Stimulated activated CD8-positive, alpha-beta memory T cell treated with anti-CD3 and anti-CD28 coated beads, Interleukin-4, amount 100 ng/mL, for 24 hours (primary cell): ENCODE data around the gene VWA5B2.
"Not testable (repeated sequence)": the region's sequence is repeated elsewhere in the genome, so short reads cannot be mapped to it uniquely, and the experiment has no call there.

ENCODE experiments used
- DNase-seq: peaks from one replicate; pipeline ENCODE4 v3.0.0-alpha.2; 2020; ENCODE audit warnings: low read depth

Gene VWA5B2

DNA sequence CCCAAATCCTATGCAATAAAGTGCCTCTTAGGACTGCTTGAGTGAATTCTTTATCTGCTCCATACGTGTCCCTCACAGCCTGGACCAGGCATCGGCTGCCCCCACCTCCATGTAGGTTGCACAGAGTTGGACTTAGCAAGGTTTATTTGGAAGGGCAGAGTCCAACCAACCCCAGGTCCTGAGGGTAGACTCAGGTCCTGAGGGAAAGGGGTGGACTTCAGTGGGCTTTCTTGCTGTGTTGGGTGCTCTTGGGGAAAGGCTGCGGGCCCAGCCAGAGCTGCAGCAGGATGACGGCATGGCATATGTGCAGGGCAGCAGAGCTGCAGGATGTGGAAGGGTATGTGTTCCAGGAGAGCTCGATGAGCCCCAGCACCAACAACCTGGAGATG lies 12.9 kb downstream of the VWA5B2 start:
- no peak for DNase-seq

DNA sequence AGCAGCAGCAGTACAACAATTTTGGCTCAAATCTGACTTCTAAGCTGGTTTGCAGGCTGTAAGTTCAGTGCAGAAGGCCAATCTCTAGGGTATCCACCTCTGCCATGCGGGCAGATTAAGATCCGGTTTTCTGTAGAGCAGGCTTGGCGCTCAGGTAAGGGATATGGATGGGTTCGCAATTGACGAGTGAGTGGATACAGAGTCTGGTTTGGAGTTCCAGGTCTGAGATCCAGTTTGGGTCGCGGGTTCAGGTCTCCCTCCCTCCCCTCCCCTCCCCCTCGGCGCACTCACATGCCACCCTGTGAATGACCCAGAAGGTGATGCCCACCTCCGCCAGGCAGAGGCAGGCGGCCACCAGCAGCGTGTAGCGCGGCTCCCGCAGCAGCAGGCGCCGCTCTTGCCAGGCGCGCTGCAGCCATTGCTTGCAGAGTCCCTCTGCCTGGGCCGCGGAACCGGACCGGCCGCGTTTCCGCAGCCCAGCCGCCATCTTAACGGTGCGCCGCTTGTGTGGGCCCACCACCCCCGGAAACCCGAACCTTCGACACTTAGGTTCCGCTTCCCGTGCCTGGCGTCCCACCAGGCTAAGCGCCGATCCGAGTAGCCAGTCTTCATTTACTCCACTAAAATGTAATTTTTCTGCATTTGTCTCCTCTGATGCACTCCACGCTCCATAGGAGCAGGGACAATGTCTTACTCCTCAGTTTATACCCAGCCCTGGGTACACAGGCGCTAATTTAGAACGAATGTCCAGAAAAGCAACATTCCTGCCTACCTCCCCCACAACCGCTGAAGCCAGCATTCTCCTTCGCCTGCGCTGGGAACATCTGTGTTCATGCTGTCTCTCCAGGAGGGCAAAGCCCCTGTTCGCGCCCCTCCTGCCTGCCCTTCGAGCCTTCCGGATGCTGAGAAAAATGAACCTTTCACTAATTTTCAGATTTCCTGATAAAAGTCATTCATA lies 19.3 kb downstream of the VWA5B2 start, which contains the start of gene ALG3:
Gene ALG3, minus strand, starts transcription at position 509 of the 958 bp plus-strand sequence. Its CDS starts 22 bp downstream, at position 487.
- peak; percentile 80 for DNase-seq

- DNase-seq = peak; percentile 92
Observed at GRCh38 chr3:184249412-184250166, 20.2 kb downstream of the VWA5B2 start, which contains the start of gene EEF1AKMT4. Gene EEF1AKMT4, plus strand, starts transcription at chr3:184249672. Its CDS starts 23 bp downstream, at chr3:184249695.

DNA sequence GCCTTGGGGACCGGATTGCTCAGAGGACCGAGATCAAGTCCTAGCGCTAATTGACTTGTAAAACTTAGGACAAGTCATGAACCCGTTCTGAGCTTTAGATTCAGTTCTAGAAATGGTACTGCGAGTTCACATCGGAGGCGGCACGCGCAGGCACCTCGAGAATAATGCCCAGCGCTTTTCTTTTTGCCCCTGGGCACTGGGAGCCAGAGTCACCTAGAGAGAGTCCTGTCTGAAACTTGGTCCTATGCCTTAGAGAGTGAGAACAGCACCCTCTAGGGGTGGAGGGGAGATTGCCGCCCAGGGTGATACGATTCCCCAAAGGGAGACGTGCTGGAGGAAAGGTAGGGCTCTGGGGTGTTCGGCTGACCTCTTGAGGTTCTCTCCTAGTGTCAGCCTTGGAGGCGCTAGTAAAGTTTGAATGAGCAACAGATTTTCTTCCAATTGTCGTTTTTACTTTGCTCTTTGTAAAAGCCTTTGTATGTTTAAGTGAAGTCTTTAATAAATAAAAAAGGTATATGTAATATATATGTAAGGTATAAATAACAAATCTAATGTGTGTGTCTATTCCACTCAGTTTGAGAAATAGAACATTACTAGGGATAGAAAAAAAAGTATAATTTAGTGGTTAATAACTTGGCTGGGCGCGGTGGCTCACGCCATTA lies 20.9 kb downstream of the VWA5B2 start:
- peak; percentile 85 for DNase-seq

DNA sequence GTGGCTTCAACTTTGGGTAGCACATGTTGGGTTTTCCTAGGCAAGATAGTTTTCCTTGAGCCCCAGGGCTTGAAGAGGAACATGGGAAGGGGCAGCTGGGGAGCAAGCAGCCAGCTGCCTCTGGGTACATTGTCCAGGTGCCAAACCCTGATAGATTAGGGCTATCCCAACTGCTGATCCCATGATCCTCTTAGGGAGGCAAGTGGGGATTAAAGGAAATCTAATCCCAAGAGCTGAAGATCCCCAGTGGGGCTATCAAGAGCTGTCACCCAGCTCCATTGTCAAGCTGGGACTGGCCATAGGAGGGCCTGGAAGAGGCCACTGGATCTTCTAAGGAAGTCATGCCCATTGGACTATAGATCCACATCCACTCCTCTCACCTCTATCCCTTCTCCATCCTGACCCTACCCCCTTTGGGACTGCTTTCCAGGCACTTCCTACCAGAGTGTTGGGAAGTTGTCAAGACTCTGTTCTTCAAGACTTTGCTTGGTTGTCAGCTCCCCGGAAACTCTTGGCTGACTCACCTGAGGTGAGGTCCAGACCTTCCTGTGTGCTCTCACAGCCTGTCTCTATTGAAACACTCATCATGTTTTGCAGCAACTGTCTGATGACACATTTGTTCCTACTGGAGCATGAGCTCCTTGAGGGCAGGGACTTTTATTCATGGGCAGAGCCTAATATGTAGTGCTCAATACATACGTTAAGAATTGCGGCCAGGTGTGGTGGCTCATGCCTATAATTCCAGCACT lies 26.1 kb downstream of the VWA5B2 start:
- no peak for DNase-seq

GRCh38 chr3:184257083-184257915 lies 27.9 kb downstream of the VWA5B2 start:
- no peak for DNase-seq

GRCh38 chr3:184258926-184259325 lies 29.5 kb downstream of the VWA5B2 start:
- DNase-seq = no peak

- DNase-seq = no peak
Observed at GRCh38 chr3:184259396-184259877, 30.1 kb downstream of the VWA5B2 start.

GRCh38 chr3:184259878-184260723 lies 30.7 kb downstream of the VWA5B2 start:
- DNase-seq = no peak

DNA sequence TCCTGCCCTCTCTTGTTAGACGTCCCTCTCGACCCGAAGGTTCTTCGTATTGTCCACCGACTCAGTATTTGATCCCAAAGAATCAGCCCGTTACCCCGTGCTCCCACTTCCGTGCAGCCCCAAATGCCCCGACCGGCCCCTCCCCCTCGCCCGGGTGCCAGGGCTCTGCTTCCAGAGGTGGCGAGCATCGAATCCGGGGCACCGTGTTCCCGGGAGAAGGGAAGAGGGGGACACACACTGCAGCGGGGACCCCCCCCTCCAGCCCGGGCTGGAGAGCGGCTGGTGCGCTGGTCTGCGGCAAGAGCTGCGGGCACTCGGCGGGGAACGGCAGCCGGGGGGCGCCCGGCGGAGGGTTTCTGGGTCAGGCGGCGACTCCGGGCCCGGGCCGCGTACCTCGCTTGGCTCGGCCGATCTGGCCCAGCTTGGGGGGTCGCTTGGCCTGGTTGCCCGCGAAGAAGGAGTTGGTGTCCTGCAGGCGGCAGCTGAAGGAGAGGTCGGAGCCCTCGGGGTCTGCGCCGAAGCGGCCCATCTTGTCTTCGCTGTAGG lies 31.4 kb downstream of the VWA5B2 start:
- no peak for DNase-seq

DNA sequence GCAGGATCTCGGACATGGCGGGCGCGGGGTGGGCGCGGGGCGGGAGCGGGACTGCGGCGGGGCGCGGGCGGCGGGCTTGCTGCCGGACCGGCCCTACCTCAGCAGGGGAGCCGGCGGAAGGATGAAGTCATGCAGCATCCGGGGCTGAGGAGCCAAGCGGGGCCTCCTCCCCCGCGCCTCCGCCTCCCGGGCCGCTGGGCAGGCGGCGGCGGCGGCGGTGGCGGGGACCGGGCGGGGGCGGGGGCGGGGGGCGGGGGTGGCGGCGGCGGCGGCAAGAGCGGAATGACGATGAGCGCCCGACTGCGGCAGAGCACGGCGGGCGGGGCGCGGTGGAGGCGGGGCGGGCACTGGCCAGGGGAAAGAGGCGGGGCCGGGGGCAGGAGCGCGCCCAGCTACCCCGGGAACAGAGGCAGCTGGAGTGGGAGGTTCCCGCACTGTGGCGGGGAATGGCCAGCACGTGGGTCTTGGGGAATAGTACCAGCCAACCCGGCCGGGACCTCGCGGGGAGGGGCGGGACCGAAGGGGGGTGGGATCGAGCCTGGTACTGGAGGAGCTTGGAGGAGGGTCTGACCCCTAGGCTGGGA lies 32.0 kb downstream of the VWA5B2 start, which contains the start of gene CAMK2N2:
Gene CAMK2N2, minus strand, starts transcription at position 284 of the 584 bp plus-strand sequence. Its CDS starts 268 bp downstream, at position 16.
- no peak for DNase-seq

- no peak for DNase-seq
Observed at GRCh38 chr3:184261854-184262763, 32.7 kb downstream of the VWA5B2 start.

- DNase-seq = no peak
Observed at GRCh38 chr3:184262764-184263179, 33.4 kb downstream of the VWA5B2 start.

- DNase-seq = not testable (repeated sequence)
Observed at GRCh38 chr3:184267249-184267648, 37.9 kb downstream of the VWA5B2 start.

DNA sequence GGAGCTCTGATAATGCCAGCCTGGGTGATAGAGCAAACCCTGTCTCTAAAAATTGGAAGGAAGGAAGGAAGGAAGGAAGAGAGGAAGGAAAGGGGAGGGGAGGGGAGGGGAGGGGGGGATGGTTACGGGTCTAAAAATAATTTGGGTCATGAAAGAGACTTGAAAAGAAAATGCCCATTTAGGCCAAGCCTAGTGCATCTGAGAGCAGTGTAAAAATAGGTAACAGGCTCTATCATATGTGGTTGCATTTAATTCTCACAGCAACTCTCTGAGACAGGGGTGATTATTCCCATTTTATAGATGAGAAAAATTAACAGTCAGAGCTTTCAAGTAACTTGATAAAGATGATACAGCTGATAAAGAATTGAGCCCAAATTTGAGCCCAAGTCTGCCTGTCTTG lies 42.9 kb downstream of the VWA5B2 start:
- DNase-seq = no peak

DNA sequence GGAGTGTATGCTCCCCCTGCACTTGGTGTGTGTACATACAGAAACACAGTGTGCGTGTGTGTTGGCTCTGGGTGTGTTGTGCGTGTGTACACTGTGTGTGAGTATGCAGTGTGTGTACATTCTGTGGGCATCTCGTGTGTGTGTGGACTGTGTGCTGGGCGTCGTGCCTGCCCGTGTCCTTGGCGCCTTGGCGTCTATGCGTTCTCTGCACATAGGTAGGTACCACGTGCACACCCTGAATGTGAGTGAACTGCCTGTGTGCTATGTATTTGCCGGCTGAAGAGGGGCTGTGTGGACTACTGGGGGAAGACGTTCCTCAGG lies 46.0 kb downstream of the VWA5B2 start:
- DNase-seq = no peak
